GM21515 (cell line): ENCODE results near the gene GALNT2.

Experiments
- ATAC-seq: cut with Tn5 transposase; IDR thresholded peaks from one replicate; pipeline ENCODE4 v1.9.1; 2021; ENCODE audit not compliant: unreplicated experiment

GALNT2 gene

GRCh38 chr1:230050973-230051735, 15.9 kb upstream of the GALNT2 start:
- no peak for ATAC-seq

GRCh38 chr1:230052018-230052417, 15.0 kb upstream of the GALNT2 start:
- no peak for ATAC-seq

GRCh38 chr1:230052665-230053064, 14.4 kb upstream of the GALNT2 start:
- ATAC-seq: no peak

GRCh38 chr1:230054092-230054749, 12.8 kb upstream of the GALNT2 start:
- no peak for ATAC-seq

- no peak for ATAC-seq
Observed at GRCh38 chr1:230056098-230056497, 10.9 kb upstream of the GALNT2 start.

- no peak for ATAC-seq
Observed at GRCh38 chr1:230057100-230057499, 9.9 kb upstream of the GALNT2 start.

GRCh38 chr1:230057681-230058565, 9.1 kb upstream of the GALNT2 start:
- no peak for ATAC-seq

- ATAC-seq: no peak
Observed at GRCh38 chr1:230058626-230059025, 8.4 kb upstream of the GALNT2 start.

- no peak for ATAC-seq
Observed at GRCh38 chr1:230061801-230062200, 5.2 kb upstream of the GALNT2 start.

- ATAC-seq: no peak
Observed at GRCh38 chr1:230062521-230062920, 4.5 kb upstream of the GALNT2 start.

- no peak for ATAC-seq
Observed at GRCh38 chr1:230064283-230064682, 2.8 kb upstream of the GALNT2 start.

- no peak for ATAC-seq
Observed at GRCh38 chr1:230065161-230065560, 1.9 kb upstream of the GALNT2 start.

- ATAC-seq: no peak
Observed at GRCh38 chr1:230065571-230065970, 1.5 kb upstream of the GALNT2 start.

GRCh38 chr1:230066031-230066430, 1.0 kb upstream of the GALNT2 start:
- no peak for ATAC-seq

- ATAC-seq: peak; percentile 30
Observed at GRCh38 chr1:230067419-230067870, 407 bp downstream of the GALNT2 start.

- ATAC-seq: no peak
Observed at GRCh38 chr1:230067871-230068620, 1.0 kb downstream of the GALNT2 start.

GRCh38 chr1:230068621-230068873, 1.5 kb downstream of the GALNT2 start:
- ATAC-seq: no peak

- no peak for ATAC-seq
Observed at GRCh38 chr1:230068952-230069684, 2.1 kb downstream of the GALNT2 start.

- ATAC-seq: no peak
Observed at GRCh38 chr1:230069796-230070195, 2.8 kb downstream of the GALNT2 start.
